ENCODE data around the gene DHX36. TPM values are rescaled to one million over a fixed set of nuclear protein-coding genes. Genes with fewer than 3 reads are reported as not detected.

DHX36 gene
- total and polyA plus RNA-seq, 2 experiments from 2014 or later, result 29.6 to 60.9 TPM

GRCh38 chr3:154243353-154243752 is 80.9 kb downstream of the DHX36 start:
- Histone ChIP-seq H3K4me2 (no peak overlapping the region), H3K36me3 (replicated peaks; ENCODE audit: insufficient read depth, low read depth) (no peaks in the 10 kb centered on the region), H4K20me1 (ENCODE audit: insufficient read depth, poor library complexity, severe bottlenecking) (no peaks in the 10 kb centered on the region), H3K4me1 (ENCODE audit: insufficient read depth) (no peaks in the 10 kb centered on the region), H2AFZ (no peak overlapping the region), H3K9me3 (ENCODE audit: low read depth) (no peaks in the 10 kb centered on the region), H3K79me2 (no peaks in the 10 kb centered on the region), H3K27ac (no peak overlapping the region), H3K4me3 (no peak overlapping the region), H3K27me3 (no peaks in the 10 kb centered on the region), H3K9me2 (replicated peaks; ENCODE audit: insufficient read depth) (no peaks in the 10 kb centered on the region)
- 98% methylated on average over 2 of the region's 2 CpGs for WGBS (ENCODE audit: low lambda C conversion rate, missing lambda C conversion rate)
- no peak for TF ChIP-seq EZH2phosphoT487 (IDR thresholded peaks at IDR 0.05; ENCODE audit: low read depth, severe bottlenecking, unreplicated experiment)
- no peak for TF ChIP-seq EZH2 (IDR thresholded peaks at IDR 0.05; ENCODE audit: borderline replicate concordance)
- TF ChIP-seq CTCF (IDR thresholded peaks at IDR 0.05; ENCODE audit: poor library complexity), result no peak
- DNase-seq (ENCODE audit: low spot score), result no peak

- Histone ChIP-seq H3K27ac (no peak overlapping the region), H2AFZ (no peak overlapping the region), H3K79me2 (no peaks in the 10 kb centered on the region), H3K4me1 (ENCODE audit: insufficient read depth) (no peaks in the 10 kb centered on the region), H3K27me3 (no peaks in the 10 kb centered on the region), H3K4me2 (no peak overlapping the region), H3K9me3 (ENCODE audit: low read depth) (no peaks in the 10 kb centered on the region), H4K20me1 (ENCODE audit: insufficient read depth, poor library complexity, severe bottlenecking) (no peaks in the 10 kb centered on the region), H3K9me2 (replicated peaks; ENCODE audit: insufficient read depth) (no peaks in the 10 kb centered on the region), H3K4me3 (no peak overlapping the region), H3K36me3 (replicated peaks; ENCODE audit: insufficient read depth, low read depth) (no peaks in the 10 kb centered on the region)
- no peak for DNase-seq (ENCODE audit: low spot score)
- WGBS (ENCODE audit: low lambda C conversion rate, missing lambda C conversion rate), result 65% methylated on average over 4 of the region's 4 CpGs
- TF ChIP-seq CTCF (IDR thresholded peaks at IDR 0.05; ENCODE audit: poor library complexity) (no peak), EZH2 (IDR thresholded peaks at IDR 0.05; ENCODE audit: borderline replicate concordance) (no peak), EZH2phosphoT487 (IDR thresholded peaks at IDR 0.05; ENCODE audit: low read depth, severe bottlenecking, unreplicated experiment) (no peak)
These were observed 81.5 kb downstream of the DHX36 start for GRCh38 chr3:154242766-154243165.

GRCh38 chr3:154241496-154241895 is 82.8 kb downstream of the DHX36 start:
- no peak overlapping the region for H3K4me3 ChIP-seq
- DNase-seq (ENCODE audit: low spot score), result no peak
- H3K27me3 ChIP-seq, result no peaks in the 10 kb centered on the region
- H3K4me1 ChIP-seq (ENCODE audit: insufficient read depth), result no peaks in the 10 kb centered on the region
- H4K20me1 ChIP-seq (ENCODE audit: insufficient read depth, poor library complexity, severe bottlenecking), result no peaks in the 10 kb centered on the region
- no peaks in the 10 kb centered on the region for H3K9me2 ChIP-seq (replicated peaks; ENCODE audit: insufficient read depth)
- H3K79me2 ChIP-seq, result no peaks in the 10 kb centered on the region
- no peak overlapping the region for H3K4me2 ChIP-seq
- WGBS (ENCODE audit: low lambda C conversion rate, missing lambda C conversion rate), result 94% methylated on average over 5 of the region's 5 CpGs
- TF ChIP-seq EZH2phosphoT487 (IDR thresholded peaks at IDR 0.05; ENCODE audit: low read depth, severe bottlenecking, unreplicated experiment) (no peak), CTCF (IDR thresholded peaks at IDR 0.05; ENCODE audit: poor library complexity) (no peak), EZH2 (IDR thresholded peaks at IDR 0.05; ENCODE audit: borderline replicate concordance) (no peak)
- no peak overlapping the region for H2AFZ ChIP-seq
- H3K36me3 ChIP-seq (replicated peaks; ENCODE audit: insufficient read depth, low read depth), result no peaks in the 10 kb centered on the region
- H3K27ac ChIP-seq, result no peak overlapping the region
- H3K9me3 ChIP-seq (ENCODE audit: low read depth), result no peaks in the 10 kb centered on the region

GRCh38 chr3:154240235-154240634 is 84.1 kb downstream of the DHX36 start:
- Histone ChIP-seq H3K27ac (no peak overlapping the region), H3K36me3 (replicated peaks; ENCODE audit: insufficient read depth, low read depth) (no peaks in the 10 kb centered on the region), H3K27me3 (no peaks in the 10 kb centered on the region), H3K79me2 (no peaks in the 10 kb centered on the region), H3K9me3 (ENCODE audit: low read depth) (no peaks in the 10 kb centered on the region), H3K4me1 (ENCODE audit: insufficient read depth) (no peaks in the 10 kb centered on the region), H4K20me1 (ENCODE audit: insufficient read depth, poor library complexity, severe bottlenecking) (no peaks in the 10 kb centered on the region), H2AFZ (no peak overlapping the region), H3K9me2 (replicated peaks; ENCODE audit: insufficient read depth) (no peaks in the 10 kb centered on the region), H3K4me2 (no peak overlapping the region), H3K4me3 (no peak overlapping the region)
- TF ChIP-seq CTCF (IDR thresholded peaks at IDR 0.05; ENCODE audit: poor library complexity) (no peak), EZH2 (IDR thresholded peaks at IDR 0.05; ENCODE audit: borderline replicate concordance) (no peak), EZH2phosphoT487 (IDR thresholded peaks at IDR 0.05; ENCODE audit: low read depth, severe bottlenecking, unreplicated experiment) (no peak)
- DNase-seq (ENCODE audit: low spot score), result no peak
- WGBS (ENCODE audit: low lambda C conversion rate, missing lambda C conversion rate), result 91% methylated on average over 6 of the region's 6 CpGs
